M059J (cell line): ENCODE data around the gene CUX1. TPM values are rescaled to one million over a fixed set of nuclear protein-coding genes. Genes with fewer than 3 reads are reported as not detected.
A peak's percentile ranks its signal among the peaks of the same experiment; 100 is the strongest.
"Not testable (repeated sequence)": the region's sequence is repeated elsewhere in the genome, so short reads cannot be mapped to it uniquely, and the experiment has no call there.

ENCODE experiments used
- DNase-seq: peaks from one replicate; pipeline ENCODE4 v3.0.0-alpha.2; 2012; ENCODE audit warnings: low read depth
- total RNA-seq: library from RNA; depleted of rRNA; stranded (reverse); fragments of >200 nt; shearing (Covaris generic); gene quantifications from 2 replicates; pipeline ENCODE4 v1.2.3, GENCODE V29; 2014

Gene CUX1
- total RNA-seq, 1 experiment from 2014 or later = 51.9 TPM

DNA sequence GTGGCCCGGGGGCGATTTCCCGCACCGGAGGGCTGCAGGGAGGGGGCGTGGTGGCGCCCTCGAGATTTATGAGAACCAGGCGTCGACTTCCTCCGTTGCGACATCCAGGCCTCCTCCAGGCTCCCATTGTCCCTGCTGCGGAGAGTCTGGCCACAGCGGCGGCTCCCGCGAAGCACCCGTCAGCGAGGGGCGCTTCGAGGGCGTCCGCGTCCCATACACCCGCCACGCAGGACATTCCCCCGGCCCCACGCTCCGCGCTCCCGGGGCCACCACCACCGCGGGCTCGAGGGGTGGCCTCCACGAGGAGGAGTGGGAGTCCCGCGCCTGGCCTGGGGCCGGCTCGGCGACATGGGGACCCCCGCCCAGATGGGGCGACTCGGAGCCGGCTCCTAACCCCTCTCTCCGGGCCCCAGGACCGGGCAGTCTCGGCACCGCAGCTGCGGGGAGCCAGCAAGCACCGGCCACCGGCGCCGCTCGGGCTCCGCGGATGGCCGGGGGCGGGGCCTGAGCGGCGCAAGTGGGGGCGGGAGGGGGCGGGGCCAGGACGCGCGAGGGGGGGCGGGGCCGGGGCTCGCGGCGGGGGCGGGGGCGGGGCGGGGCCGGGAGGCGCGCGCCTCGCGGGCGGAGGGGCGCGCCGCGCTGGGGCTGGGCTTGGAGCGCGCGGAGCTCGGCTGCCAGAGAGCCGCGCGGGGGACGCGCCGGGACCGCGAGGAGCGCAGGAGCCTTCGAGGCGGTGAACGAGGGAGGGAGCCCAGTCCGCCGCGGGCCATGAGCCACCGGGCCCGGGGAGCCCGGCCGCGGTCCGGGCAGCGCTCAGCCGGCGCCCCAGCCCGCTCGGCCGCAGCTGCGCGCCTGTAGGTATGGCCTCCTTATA is 469.0 kb downstream of the CUX1 start, which contains the start of gene SH2B2:
Gene SH2B2 (plus strand): TSS at position 632 of the 874 bp plus-strand sequence. CDS start 13,683 bp downstream, outside the sequence.
- peak; percentile 69 for DNase-seq

DNA sequence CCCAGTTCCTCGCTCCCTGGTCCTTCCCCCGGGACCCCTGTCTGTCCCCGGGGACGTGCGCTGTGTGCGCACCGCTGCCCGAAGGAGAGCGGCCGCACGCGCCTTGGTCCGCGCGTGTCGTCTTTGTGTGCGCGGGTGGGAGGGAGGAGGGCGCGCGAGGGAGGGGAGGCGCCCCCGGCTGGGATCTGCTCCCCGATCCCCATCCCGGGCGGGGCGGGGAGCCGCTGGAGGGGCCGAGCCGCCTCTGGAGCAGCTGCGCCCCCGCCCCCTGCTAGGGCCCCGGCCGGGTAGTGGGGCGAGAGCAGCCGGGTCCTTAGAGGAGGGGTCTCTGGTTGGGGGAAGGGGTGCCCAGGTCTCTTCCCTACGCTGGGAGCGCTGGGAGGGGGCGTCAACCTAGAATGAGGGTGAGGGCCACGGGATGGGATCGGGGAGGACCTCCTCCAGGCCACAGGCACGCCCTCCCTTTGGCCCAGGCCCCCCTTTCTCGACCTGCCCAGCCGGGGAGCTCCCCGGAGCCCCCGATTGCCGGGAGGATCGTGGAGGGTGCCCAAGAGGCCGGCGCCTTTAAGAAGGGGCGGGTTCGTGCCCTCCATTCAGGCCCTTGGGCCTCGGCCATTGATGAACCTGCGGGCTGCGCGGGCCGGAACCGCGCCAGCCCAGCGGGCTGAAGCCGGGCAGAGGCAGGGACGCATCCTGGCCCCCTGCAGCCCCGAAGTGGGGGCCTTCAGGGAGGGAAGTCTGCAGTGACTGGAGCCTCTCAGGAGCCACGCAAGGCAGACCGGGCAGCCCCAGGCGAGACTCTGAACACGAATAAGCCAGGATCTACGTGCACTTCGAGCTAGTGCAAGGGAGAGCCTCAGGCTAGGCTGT is 469.9 kb downstream of the CUX1 start:
- DNase-seq = peak; percentile 53

DNA sequence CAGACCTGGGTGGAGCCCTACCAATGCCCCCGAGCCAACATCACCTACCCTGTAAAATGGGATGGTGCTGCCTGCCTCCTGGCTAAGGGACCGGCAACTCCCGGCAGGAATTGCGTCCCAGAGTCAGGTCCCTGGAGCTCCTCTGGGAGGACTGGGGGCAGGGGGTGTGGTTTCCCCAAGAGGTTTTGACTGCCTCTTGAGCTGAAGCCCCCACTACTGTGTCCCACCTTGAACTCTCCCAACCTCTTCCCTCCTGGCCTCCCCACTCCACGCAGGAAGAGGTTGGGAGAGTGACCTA is 470.5 kb downstream of the CUX1 start:
- DNase-seq = no peak

- DNase-seq = no peak
These were observed 471.0 kb downstream of the CUX1 start for GRCh38 chr7:102288285-102288930.

DNA sequence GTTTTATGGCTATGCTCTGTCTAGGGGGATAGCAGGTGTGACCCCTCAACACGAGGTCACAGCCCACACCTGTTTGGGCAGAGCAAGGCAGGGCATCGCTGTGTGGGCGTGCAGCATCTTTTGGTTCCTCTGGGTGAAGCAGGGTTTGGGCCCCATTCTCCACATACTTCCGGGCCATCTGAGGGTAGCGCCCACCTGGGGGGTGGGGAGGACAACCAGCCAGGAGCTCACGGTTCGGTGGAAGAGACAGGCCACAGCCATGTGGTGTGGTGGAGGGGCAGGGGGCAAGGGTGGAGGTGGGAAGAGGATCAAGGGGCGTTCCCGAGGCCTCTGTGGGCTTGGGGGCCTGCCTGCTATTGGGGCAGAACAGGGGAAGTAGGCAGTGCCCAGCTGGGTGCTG is 471.6 kb downstream of the CUX1 start:
- no peak for DNase-seq

GRCh38 chr7:102291056-102291915 is 473.9 kb downstream of the CUX1 start:
- no peak for DNase-seq

- no peak for DNase-seq
These were observed 474.5 kb downstream of the CUX1 start for GRCh38 chr7:102291916-102292267.

- DNase-seq = no peak
These were observed 475.7 kb downstream of the CUX1 start for GRCh38 chr7:102292813-102293798.

DNA sequence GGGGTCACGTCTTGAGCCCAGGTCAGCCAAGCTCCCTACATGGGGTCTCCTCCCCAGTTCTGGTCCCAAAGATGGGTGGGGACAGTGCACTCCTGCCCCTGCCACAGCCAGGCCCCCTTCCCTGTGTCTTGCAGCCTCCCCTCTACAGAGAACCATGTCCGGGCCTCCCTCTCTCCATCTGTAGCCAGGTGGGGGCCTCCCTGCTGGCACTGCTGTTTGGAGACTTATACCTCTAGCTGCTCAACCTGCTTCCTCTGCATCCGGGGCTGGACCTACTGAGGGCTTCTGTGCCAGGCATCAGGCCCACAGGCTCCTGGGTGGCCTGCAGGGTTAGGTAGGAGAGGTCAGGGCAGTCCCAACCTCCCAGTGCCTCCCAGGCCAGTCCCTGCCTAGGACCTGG is 477.2 kb downstream of the CUX1 start:
- no peak for DNase-seq

DNA sequence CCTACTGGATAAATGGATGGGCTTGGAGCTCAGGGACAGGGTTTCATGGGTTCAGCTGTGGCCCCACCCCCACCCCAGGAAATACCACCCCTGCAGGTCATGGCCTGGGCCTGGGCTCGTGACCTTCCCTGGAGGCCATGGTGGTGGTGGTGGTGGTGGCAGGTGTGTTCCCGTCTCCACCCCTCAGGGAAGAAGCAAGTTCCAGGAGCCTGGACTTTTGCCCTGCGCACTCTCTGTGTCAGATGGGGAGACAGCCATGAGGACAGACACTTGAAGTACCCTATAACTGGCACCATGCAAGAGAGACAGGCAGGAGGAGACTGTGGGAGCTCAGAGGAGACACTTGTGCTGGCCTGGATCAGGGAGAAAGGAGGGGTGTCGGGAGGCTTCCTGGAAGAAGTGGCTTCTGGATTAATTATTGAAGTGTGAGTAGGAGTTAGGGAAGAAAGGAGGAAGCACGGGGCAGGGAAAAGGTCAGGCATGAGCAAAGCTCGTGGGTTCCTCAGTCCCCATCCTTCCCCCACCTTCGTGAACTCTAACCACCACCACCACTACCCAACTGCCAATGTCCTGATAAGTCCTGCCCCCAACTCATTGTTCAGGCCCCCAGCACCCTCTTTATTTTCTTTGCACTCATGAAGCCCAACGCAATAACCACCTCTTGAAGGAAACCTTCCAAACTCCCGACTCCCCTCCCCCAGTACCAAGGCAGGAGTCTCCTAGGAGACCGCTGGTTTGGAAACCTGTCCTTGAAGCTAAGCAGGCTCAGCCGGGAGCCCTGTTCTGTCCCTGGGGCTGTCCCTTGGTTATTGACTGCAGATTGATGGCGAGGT is 478.1 kb downstream of the CUX1 start:
- DNase-seq = no peak

- DNase-seq = no peak
These were observed 478.7 kb downstream of the CUX1 start for GRCh38 chr7:102296179-102296438.

- DNase-seq = no peak
These were observed 479.1 kb downstream of the CUX1 start for GRCh38 chr7:102296514-102296913.

DNA sequence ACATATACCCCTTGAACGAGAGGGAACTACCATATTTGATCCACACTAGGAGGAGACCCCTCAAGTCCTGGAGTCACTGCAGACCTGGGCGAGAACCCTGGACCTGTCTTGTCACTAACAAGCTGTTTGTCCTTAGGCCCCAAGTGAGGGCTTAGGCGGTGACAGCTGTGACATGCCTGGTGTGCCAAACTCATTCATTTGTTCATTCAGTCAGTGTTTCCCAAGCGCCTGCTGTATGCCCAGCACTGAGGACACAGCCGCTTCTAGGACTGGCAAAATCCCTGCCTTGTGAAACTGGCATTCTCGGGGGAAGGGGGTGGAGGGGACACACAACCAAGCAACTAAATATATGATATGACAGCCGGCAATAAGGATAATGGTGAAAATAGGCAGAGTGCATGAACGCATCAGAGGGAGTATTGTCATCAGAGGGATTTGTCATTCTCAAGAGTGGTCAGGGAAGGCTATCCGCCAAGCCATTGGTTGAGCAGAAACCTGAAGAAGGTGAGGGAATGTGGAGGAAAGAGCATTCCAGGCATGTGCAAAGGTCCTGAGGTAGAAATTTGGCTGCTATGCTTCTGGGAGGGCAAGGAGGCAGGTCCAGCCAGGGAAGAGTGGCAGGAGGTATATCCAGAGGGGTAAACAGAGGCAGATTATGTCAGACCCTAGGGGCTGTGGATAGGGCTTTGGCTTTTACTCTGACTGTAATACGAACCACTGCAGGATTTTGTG is 480.2 kb downstream of the CUX1 start:
- no peak for DNase-seq

DNA sequence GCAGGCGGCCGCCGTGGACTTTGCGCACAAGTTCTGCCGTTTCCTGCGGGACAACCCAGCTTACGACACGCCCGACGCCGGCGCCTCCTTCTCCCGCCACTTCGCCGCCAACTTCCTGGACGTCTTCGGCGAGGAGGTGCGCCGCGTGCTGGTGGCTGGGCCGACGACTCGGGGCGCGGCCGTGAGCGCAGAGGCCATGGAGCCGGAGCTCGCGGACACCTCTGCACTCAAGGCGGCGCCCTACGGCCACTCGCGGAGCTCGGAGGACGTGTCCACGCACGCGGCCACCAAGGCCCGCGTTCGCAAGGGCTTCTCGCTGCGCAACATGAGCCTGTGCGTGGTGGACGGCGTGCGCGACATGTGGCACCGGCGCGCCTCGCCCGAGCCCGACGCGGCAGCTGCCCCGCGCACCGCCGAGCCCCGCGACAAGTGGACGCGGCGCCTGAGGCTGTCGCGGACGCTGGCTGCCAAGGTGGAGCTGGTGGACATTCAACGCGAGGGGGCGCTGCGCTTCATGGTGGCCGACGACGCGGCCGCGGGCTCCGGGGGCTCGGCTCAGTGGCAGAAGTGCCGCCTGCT is 483.3 kb downstream of the CUX1 start:
- no peak for DNase-seq

DNA sequence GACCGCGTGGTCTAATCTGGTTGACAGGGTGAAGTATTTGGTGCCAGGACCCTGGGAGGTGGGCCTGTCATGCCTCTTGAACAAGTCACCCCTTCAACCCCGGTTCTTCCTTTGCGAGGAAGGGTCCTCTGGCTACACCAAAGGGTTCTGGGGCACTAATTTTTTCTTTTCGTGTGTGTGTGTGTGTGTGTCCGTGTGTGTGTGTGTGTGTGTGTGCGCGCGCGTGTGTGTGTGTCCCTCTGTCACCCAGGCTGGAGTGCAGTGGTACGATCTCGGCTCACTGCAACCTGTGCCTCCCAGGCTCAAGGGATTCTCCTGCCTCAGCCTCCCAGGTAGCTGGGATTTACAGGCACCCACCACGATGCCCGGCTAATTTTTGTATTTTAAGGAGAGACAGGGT is 483.9 kb downstream of the CUX1 start:
- not testable (repeated sequence) for DNase-seq

GRCh38 chr7:102302025-102302424 is 484.6 kb downstream of the CUX1 start:
- DNase-seq = no peak

- DNase-seq = peak; percentile 52
These were observed 486.4 kb downstream of the CUX1 start for GRCh38 chr7:102303669-102304422.

DNA sequence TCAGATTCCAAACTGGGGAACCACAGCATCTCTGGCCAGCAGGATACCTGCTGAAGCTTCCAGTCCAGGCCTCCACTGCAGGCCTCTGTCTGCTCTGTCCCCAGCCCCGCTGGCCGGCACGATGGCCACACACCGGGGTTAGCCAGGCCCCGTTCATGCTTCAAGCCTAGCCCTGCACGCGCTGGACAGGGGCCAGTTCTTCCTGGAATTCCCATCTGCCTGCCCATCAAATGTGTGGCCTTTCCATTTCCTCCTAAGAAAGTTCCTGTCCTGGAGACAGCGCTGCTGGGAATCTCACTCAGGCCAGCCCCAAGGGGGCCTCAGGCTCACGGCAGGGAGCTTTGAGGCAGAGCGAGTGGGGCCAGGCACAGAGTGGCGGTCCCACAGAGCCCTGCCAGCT is 487.2 kb downstream of the CUX1 start:
- no peak for DNase-seq
